Measurements from ENCODE around the gene VMO1. TPM values are rescaled to one million over a fixed set of nuclear protein-coding genes. Genes with fewer than 3 reads are reported as not detected.
A peak's percentile ranks its signal among the peaks of the same experiment; 100 is the strongest.

The VMO1 gene
- total RNA-seq, 6 experiments from 2014 or later: 0.23 to 0.34 (median 0.31) TPM; not detected in 3

DNA sequence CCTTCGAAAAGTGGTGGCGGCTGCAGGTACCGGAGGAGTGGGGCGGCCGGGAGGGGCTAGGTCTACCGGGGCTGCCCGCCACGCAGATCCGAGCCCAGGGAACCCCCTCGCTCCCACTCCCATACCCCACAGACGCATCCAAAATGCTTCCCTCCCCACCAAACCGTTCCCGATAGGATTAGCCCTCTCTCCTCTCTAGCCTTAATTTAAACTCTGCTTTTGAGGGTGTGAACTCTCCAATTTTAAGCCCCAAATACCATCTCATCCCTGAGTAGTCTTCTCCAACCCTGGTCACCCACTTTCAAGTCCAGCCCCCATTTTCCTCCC is 46.2 kb downstream of the VMO1 start:
- Mint-ChIP-seq H3K27me3 (ENCODE audit: insufficient read depth) (peaks cover 49% of the 10 kb centered on the region), H3K9me3 (no peaks in the 10 kb centered on the region), H3K4me1 (ENCODE audit: low read depth) (peaks cover 15% of the 10 kb centered on the region), H3K27ac (no peak overlapping the region), H3K4me3 (peak overlapping the region; percentile 74), H3K36me3 (ENCODE audit: low read depth) (no peaks in the 10 kb centered on the region)
- no peak for DNase-seq
- TF ChIP-seq, protein P1, sequence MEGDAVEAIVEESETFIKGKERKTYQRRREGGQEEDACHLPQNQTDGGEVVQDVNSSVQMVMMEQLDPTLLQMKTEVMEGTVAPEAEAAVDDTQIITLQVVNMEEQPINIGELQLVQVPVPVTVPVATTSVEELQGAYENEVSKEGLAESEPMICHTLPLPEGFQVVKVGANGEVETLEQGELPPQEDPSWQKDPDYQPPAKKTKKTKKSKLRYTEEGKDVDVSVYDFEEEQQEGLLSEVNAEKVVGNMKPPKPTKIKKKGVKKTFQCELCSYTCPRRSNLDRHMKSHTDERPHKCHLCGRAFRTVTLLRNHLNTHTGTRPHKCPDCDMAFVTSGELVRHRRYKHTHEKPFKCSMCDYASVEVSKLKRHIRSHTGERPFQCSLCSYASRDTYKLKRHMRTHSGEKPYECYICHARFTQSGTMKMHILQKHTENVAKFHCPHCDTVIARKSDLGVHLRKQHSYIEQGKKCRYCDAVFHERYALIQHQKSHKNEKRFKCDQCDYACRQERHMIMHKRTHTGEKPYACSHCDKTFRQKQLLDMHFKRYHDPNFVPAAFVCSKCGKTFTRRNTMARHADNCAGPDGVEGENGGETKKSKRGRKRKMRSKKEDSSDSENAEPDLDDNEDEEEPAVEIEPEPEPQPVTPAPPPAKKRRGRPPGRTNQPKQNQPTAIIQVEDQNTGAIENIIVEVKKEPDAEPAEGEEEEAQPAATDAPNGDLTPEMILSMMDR (IDR thresholded peaks at IDR 0.05): no peak

DNA sequence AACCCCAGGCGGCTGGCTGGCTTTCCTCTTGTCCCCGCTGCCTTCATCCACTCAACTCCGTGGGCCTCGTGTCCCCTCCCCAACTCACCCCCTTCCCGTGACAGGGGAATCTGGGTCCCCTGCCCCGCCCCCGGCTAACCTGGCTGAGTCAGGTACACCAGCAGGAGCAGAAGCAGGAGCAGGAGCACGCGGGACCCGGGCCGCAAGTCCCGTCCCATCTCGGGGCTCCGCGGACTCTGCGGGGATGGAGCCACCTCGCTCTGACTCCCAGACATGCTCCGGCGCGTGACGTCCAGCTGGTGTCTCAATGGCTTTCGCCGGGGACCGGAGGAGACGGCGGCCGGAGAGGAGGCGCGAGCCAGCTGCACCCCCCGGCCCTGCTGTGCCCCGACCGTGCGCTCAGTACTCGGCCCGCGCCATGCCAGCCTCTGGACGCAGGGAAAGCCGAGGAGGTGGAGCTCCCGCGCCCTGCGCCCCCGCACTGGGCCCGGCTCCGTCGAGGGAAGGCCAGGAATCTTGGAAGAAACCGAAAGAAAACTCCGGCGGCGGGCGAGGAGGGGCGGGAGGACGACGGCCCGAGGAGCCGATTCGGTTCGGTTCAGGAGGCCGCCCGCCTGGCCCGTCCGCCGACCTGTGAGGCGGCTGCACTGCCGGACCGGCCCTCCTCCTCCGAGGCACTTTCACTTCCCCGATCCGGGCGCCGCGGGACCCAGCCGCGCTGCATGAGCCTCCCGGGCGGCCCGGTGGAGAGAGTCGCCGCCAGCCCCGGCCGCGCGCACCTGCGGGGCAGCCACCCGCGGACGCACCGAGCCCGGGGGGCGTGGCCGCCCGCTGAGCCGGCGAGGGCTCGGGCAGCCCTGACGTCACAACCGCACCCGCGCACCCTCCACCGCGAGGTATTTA is 46.8 kb downstream of the VMO1 start, which contains the start of the genes CXCL16 and ZMYND15:
TSS of gene CXCL16 (minus strand) at position 807 of the 903 bp plus-strand sequence. CDS start at position 218, 589 bp downstream.
TSS of gene ZMYND15 (plus strand) at position 712 of the 903 bp plus-strand sequence. CDS start 716 bp downstream, outside the sequence.
- Mint-ChIP-seq H3K4me3 (peak within 1 kb of the TSS; percentile 74), H3K9me3 (no peaks in the 10 kb centered on the region), H3K4me1 (ENCODE audit: low read depth) (peaks cover 15% of the 10 kb centered on the region), H3K36me3 (ENCODE audit: low read depth) (no peaks in the 10 kb centered on the region), H3K27me3 (ENCODE audit: insufficient read depth) (peaks cover 47% of the 10 kb centered on the region), H3K27ac (no peak within 1 kb of the TSS)
- no peak for DNase-seq
- TF ChIP-seq, protein P1 (IDR thresholded peaks at IDR 0.05): no peak

DNA sequence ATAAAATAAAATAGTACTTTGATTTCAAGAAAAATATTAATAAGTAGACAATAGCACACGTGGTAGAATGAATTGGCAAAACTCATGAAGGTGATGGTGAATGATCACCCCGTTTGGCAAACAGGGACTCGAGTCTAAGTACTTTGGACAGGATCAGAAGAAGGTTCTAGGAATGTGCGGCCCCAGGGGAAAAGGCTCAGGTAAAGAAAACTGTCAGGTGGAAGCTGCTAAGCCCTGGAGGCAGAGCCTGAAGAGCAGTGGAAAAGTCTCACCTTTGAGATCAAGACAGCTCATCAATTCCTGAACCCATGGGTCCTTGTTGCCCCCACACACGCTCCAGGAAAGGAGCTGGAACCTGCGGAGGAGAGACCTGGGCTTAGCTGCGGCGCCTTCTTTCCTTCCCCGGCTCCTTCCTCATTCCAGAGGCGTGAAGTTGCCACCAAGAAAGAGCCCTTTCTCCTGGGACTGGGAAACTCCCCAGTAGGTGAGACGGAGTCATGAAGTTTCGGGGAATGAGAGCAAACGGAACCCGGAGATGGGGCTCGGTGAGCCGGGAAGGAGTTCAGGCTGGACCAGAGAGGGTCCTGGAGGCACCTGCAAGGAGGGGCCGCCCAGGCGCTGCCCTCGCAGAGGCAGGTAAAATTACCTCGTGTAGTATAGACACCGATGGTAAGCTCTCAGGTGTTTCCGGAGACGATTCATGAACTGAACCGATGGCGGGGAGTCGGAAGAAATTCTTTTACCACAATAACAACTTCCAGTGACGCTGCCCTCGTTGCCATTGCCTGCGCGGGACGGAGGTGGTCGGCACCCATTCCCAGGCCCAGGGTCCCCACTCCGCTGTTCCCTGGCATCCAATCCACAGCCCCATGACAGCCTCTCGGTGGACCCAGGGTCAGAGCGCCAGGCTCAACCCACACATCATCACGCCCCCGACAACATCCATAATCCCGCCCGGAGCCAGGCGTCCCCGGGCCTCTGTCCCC is 47.7 kb downstream of the VMO1 start:
- Mint-ChIP-seq H3K9me3 (no peaks in the 10 kb centered on the region), H3K27me3 (ENCODE audit: insufficient read depth) (peaks cover 40% of the 10 kb centered on the region), H3K4me1 (ENCODE audit: low read depth) (peaks cover 15% of the 10 kb centered on the region), H3K36me3 (ENCODE audit: low read depth) (no peaks in the 10 kb centered on the region), H3K4me3 (peak overlapping the region; percentile 72), H3K27ac (no peak overlapping the region)
- DNase-seq: no peak
- TF ChIP-seq, protein P1 (IDR thresholded peaks at IDR 0.05): no peak

DNA sequence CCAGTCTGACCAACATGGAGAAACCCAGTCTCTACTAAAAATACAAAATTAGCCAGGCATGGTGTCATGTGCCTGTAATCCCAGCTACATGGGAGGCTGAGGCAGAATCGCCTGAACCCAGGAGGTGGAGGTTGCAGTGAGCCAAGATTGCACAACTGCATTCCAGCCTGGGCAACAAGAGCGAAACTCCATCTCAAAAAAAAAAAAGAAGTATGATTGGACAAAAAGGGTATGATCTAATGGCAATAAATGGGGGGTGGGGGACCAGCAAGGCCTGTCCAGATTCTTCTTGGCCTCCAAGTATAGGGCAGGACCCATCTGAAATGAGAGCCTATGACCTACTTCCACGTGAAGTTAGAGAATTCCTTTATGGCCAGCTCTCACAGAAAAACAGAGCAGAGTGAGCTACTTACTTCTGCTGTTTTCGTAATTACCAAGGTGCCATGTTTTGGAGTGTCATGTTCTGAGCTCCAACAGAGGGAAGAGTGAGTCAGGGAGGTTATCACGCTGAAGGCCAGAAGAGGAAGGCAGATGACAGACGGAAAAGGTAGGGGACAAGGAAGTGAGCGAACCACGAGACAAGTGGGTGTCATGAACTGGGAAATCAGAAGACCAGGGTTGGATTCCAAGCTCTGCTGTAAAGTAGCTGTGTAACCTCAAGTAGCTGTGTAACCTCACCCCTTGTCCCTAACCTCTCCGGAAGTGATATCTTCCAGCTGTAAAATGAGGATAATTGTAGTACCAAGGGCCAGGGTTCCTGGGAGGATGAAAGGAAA is 50.1 kb downstream of the VMO1 start:
- H3K27me3 Mint-ChIP-seq (ENCODE audit: insufficient read depth): peaks cover 21% of the 10 kb centered on the region
- H3K4me3 Mint-ChIP-seq: no peak overlapping the region
- H3K4me1 Mint-ChIP-seq (ENCODE audit: low read depth): peaks cover 16% of the 10 kb centered on the region
- TF ChIP-seq, protein P1 (IDR thresholded peaks at IDR 0.05): no peak
- H3K36me3 Mint-ChIP-seq (ENCODE audit: low read depth): no peaks in the 10 kb centered on the region
- DNase-seq: no peak
- H3K9me3 Mint-ChIP-seq: no peaks in the 10 kb centered on the region
- no peak overlapping the region for H3K27ac Mint-ChIP-seq

Other genes starting within 250 kb of the VMO1 start
- gene MYBBP1A, start 231.0 kb downstream of the VMO1 start, total RNA-seq (2021; fragmentation: NEBNext Ultra II Directional; extraction: Animal tissue kit (Norgen Biotek cat#: 25700)): 10 to 100 TPM; 65.9 to 80.8 (median 71.8) TPM
- not detected for gene GGT6, start 225.8 kb downstream of the VMO1 start, total RNA-seq (2021; fragmentation: NEBNext Ultra II Directional; extraction: Animal tissue kit (Norgen Biotek cat#: 25700))
- not detected for gene SMTNL2, start 201.8 kb downstream of the VMO1 start, total RNA-seq (2021; fragmentation: NEBNext Ultra II Directional; extraction: Animal tissue kit (Norgen Biotek cat#: 25700))
- not detected for gene ALOX15, start 144.7 kb downstream of the VMO1 start, total RNA-seq (2021; fragmentation: NEBNext Ultra II Directional; extraction: Animal tissue kit (Norgen Biotek cat#: 25700))
- 10 to 100 TPM; 52.8 to 64.9 (median 60.5) TPM for gene PELP1, start 82.2 kb downstream of the VMO1 start, total RNA-seq (2021; fragmentation: NEBNext Ultra II Directional; extraction: Animal tissue kit (Norgen Biotek cat#: 25700))
- 10 to 100 TPM in 2 of 6 experiments, 1 to 10 TPM in 4; 8.0 to 10.7 (median 9.1) TPM for gene ARRB2, start 75.7 kb downstream of the VMO1 start, total RNA-seq (2021; fragmentation: NEBNext Ultra II Directional; extraction: Animal tissue kit (Norgen Biotek cat#: 25700))
- 10 to 100 TPM; 15.3 to 19.1 (median 17.4) TPM for gene MED11, start 54.9 kb downstream of the VMO1 start, total RNA-seq (2021; fragmentation: NEBNext Ultra II Directional; extraction: Animal tissue kit (Norgen Biotek cat#: 25700))
- gene ZMYND15, start 46.5 kb downstream of the VMO1 start, total RNA-seq (2021; fragmentation: NEBNext Ultra II Directional; extraction: Animal tissue kit (Norgen Biotek cat#: 25700)): not detected
- gene CXCL16, start 46.4 kb downstream of the VMO1 start, total RNA-seq (2021; fragmentation: NEBNext Ultra II Directional; extraction: Animal tissue kit (Norgen Biotek cat#: 25700)): under 1 TPM; 0.31 to 0.92 (median 0.62) TPM
- gene TM4SF5, start 14.5 kb downstream of the VMO1 start, total RNA-seq (2021; fragmentation: NEBNext Ultra II Directional; extraction: Animal tissue kit (Norgen Biotek cat#: 25700)): not detected
- gene GLTPD2, start 2.6 kb upstream of the VMO1 start, total RNA-seq (2021; fragmentation: NEBNext Ultra II Directional; extraction: Animal tissue kit (Norgen Biotek cat#: 25700)): not detected
- 100 to 1,000 TPM; 216 to 280 (median 237) TPM for gene PSMB6, start 9.8 kb upstream of the VMO1 start, total RNA-seq (2021; fragmentation: NEBNext Ultra II Directional; extraction: Animal tissue kit (Norgen Biotek cat#: 25700))
- gene PLD2, start 20.8 kb upstream of the VMO1 start, total RNA-seq (2021; fragmentation: NEBNext Ultra II Directional; extraction: Animal tissue kit (Norgen Biotek cat#: 25700)): 10 to 100 TPM; 14.9 to 21.8 (median 19.4) TPM
- 10 to 100 TPM; 68.5 to 82.4 (median 71.6) TPM for gene MINK1, start 47.0 kb upstream of the VMO1 start, total RNA-seq (2021; fragmentation: NEBNext Ultra II Directional; extraction: Animal tissue kit (Norgen Biotek cat#: 25700))
- gene C17orf107, start 113.2 kb upstream of the VMO1 start, total RNA-seq (2021; fragmentation: NEBNext Ultra II Directional; extraction: Animal tissue kit (Norgen Biotek cat#: 25700)): 1 to 10 TPM in 4 of 6 experiments, under 1 TPM in 2; 0.95 to 1.6 (median 1.4) TPM
- under 1 TPM in 3 of 6 experiments, not detected in 3; 0.07 to 0.15 (median 0.07) TPM for gene CHRNE, start 116.7 kb upstream of the VMO1 start, total RNA-seq (2021; fragmentation: NEBNext Ultra II Directional; extraction: Animal tissue kit (Norgen Biotek cat#: 25700))
- not detected for gene GP1BA, start 145.9 kb upstream of the VMO1 start, total RNA-seq (2021; fragmentation: NEBNext Ultra II Directional; extraction: Animal tissue kit (Norgen Biotek cat#: 25700))
- gene SLC25A11, start 153.7 kb upstream of the VMO1 start, total RNA-seq (2021; fragmentation: NEBNext Ultra II Directional; extraction: Animal tissue kit (Norgen Biotek cat#: 25700)): 10 to 100 TPM; 61.9 to 78.6 (median 64.4) TPM
- gene RNF167, start 153.9 kb upstream of the VMO1 start, total RNA-seq (2021; fragmentation: NEBNext Ultra II Directional; extraction: Animal tissue kit (Norgen Biotek cat#: 25700)): 100 to 1,000 TPM in 3 of 6 experiments, 10 to 100 TPM in 3; 88.3 to 122 (median 97.6) TPM
- 1,000 to 10,000 TPM; 1,630 to 1,970 (median 1,832) TPM for gene PFN1, start 162.2 kb upstream of the VMO1 start, total RNA-seq (2021; fragmentation: NEBNext Ultra II Directional; extraction: Animal tissue kit (Norgen Biotek cat#: 25700))
- gene ENO3, start 164.8 kb upstream of the VMO1 start, total RNA-seq (2021; fragmentation: NEBNext Ultra II Directional; extraction: Animal tissue kit (Norgen Biotek cat#: 25700)): 1 to 10 TPM; 1.9 to 4.6 (median 3.2) TPM
- 10 to 100 TPM; 59.4 to 76.9 (median 65.6) TPM for gene SPAG7, start 181.5 kb upstream of the VMO1 start, total RNA-seq (2021; fragmentation: NEBNext Ultra II Directional; extraction: Animal tissue kit (Norgen Biotek cat#: 25700))
- 10 to 100 TPM; 48.9 to 60.8 (median 54.1) TPM for gene CAMTA2, start 201.3 kb upstream of the VMO1 start, total RNA-seq (2021; fragmentation: NEBNext Ultra II Directional; extraction: Animal tissue kit (Norgen Biotek cat#: 25700))
- gene INCA1, start 211.2 kb upstream of the VMO1 start, total RNA-seq (2021; fragmentation: NEBNext Ultra II Directional; extraction: Animal tissue kit (Norgen Biotek cat#: 25700)): 1 to 10 TPM in 4 of 6 experiments, under 1 TPM in 2; 0.66 to 1.5 (median 1.0) TPM
- gene KIF1C, start 211.6 kb upstream of the VMO1 start, total RNA-seq (2021; fragmentation: NEBNext Ultra II Directional; extraction: Animal tissue kit (Norgen Biotek cat#: 25700)): 100 to 1,000 TPM; 174 to 200 (median 178) TPM
- under 1 TPM in 1 of 6 experiments, not detected in 5; 0.12 TPM for gene SLC52A1, start 249.1 kb upstream of the VMO1 start, total RNA-seq (2021; fragmentation: NEBNext Ultra II Directional; extraction: Animal tissue kit (Norgen Biotek cat#: 25700))